K562 (cell line): ENCODE data around the gene USP48. TPM values are rescaled to one million over a fixed set of nuclear protein-coding genes. Genes with fewer than 3 reads are reported as not detected.

Source experiments
- ARNT ChIP-seq, 2 experiments: fragments of 450-650 bp; IDR thresholded peaks; 2 replicates each; pipeline ENCODE4 v1.6.1; 2016; ENCODE audit warnings: mild to moderate bottlenecking in 1 of 2
- BDP1 ChIP-seq: IDR thresholded peaks from 3 replicates; pipeline ENCODE4 v1.6.1; 2011; ENCODE audit not compliant: insufficient read length, insufficient read depth
- CHAMP1 ChIP-seq: fragments of 450-650 bp; IDR thresholded peaks from 2 replicates; pipeline ENCODE4 v1.6.1; 2016; ENCODE audit warnings: mild to moderate bottlenecking
- CHD2 ChIP-seq: IDR thresholded peaks from 2 replicates; pipeline ENCODE4 v1.6.1; 2011; ENCODE audit warnings: low read depth, low read length
- CREM ChIP-seq: IDR thresholded peaks from 2 replicates; pipeline ENCODE4 v1.6.1; 2014; ENCODE audit warnings: antibody characterized with exemption, low read depth
- ELF2 ChIP-seq: fragments of 250-450 bp; sonication (Bioruptor Pico); IDR thresholded peaks from 2 replicates; pipeline ENCODE4 v1.5.0; 2021; ENCODE audit warnings: mild to moderate bottlenecking
- IRF9 ChIP-seq: fragments of 450-650 bp; IDR thresholded peaks from 2 replicates; pipeline ENCODE4 v1.6.1; 2016; ENCODE audit warnings: missing biosample characterization, missing genetic modification characterization
- MAFK ChIP-seq: IDR thresholded peaks from 2 replicates; pipeline ENCODE4 v1.6.1; 2011; ENCODE audit warnings: low read length, improper control_type of control experiment
- MBD2 ChIP-seq: sonication (generic); IDR thresholded peaks from 2 replicates; pipeline ENCODE4 v1.6.1; 2016; ENCODE audit warnings: low read depth, borderline replicate concordance
- MTA1 ChIP-seq: fragments of 450-650 bp; IDR thresholded peaks from 2 replicates; pipeline ENCODE4 v1.6.1; 2017; ENCODE audit warnings: borderline replicate concordance
- NCOA1 ChIP-seq: fragments of 450-650 bp; IDR thresholded peaks from 2 replicates; pipeline ENCODE4 v1.6.1; 2016; ENCODE audit warnings: low read depth
- PBX2 ChIP-seq, 2 experiments: IDR thresholded peaks in 1 of 2; conservative IDR thresholded peaks in 1 of 2; 2 replicates each; pipeline ENCODE4 v1.6.1; 2016; ENCODE audit warnings: low read depth in 2 of 2, mild to moderate bottlenecking in 1 of 2, missing compliant biosample characterization in 1 of 2, missing genetic modification characterization in 1 of 2, moderate library complexity in 1 of 2
- RBM22 ChIP-seq: fragments of 200-400 bp; formaldehyde crosslinking; IDR thresholded peaks from 2 replicates; pipeline ENCODE4 v1.6.1; 2018; ENCODE audit warnings: low read length, low read depth; ENCODE audit not compliant: poor library complexity, severe bottlenecking
- TEAD1 ChIP-seq, 2 experiments: fragments of 450-650 bp in 1 of 2; sonication (generic) in 1 of 2; formaldehyde crosslinking; IDR thresholded peaks; 2 replicates each; pipeline versions ENCODE4 v1.4.0 to v1.8.0; 2020 to 2022; ENCODE audit warnings: mild to moderate bottlenecking in 2 of 2, missing genetic modification reagents in 1 of 2
- ZNF212 ChIP-seq: fragments of 450-650 bp; formaldehyde crosslinking; IDR thresholded peaks from 2 replicates; pipeline ENCODE4 v1.4.0; 2020; ENCODE audit warnings: mild to moderate bottlenecking
- ZNF436 ChIP-seq: fragments of 250-450, 450-650 bp; sonication (Bioruptor Pico); formaldehyde crosslinking; IDR thresholded peaks from 2 replicates; pipeline ENCODE4 v1.7.0; 2020; ENCODE audit warnings: mild to moderate bottlenecking
- ZNF75A ChIP-seq: fragments of 450-650 bp; formaldehyde crosslinking; IDR thresholded peaks from 2 replicates; pipeline ENCODE4 v1.4.0; 2020; ENCODE audit warnings: mild to moderate bottlenecking
- polyA plus RNA-seq, 8 experiments: library from polyadenylated mRNA; depleted of rRNA in 4 of 8; stranded (reverse) in 5 of 8; unstranded in 3 of 8; fragments of >200 nt; fragmentation: Nextera tagmentation in 2 of 8; fragmentation: Illumina TruSeq in 1 of 8; extraction: Ambion mirVana in 2 of 8; extraction: Trizol in 1 of 8; gene quantifications; 2 replicates each; pipeline versions ENCODE4 v1.2.1 to v1.2.3, GENCODE V29; 2011 to 2014; ENCODE audit warnings: inconsistent platforms in 1 of 8, missing spikeins in 1 of 8
- total RNA-seq, 7 experiments: library from RNA; depleted of rRNA in 6 of 7; stranded (reverse); fragments of >200 nt in 6 of 7; fragmentation: Illumina TruSeq in 2 of 7; extraction: Trizol in 2 of 7; gene quantifications; 2 replicates each; pipeline versions ENCODE4 v1.2.1 to v1.2.3, GENCODE V29; 2011 to 2021; ENCODE audit warnings: low replicate concordance in 1 of 7
- TF ChIP-seq, protein P1 (sequence below): fragments of 450-650 bp; IDR thresholded peaks from 2 replicates; pipeline ENCODE4 v1.6.1; 2016; ENCODE audit warnings: antibody characterized with exemption
- TF ChIP-seq, protein P2 (sequence below), 2 experiments: fragments of 450-650 bp in 1 of 2; sonication (generic) in 1 of 2; formaldehyde crosslinking in 1 of 2; IDR thresholded peaks in 1 of 2; conservative IDR thresholded peaks in 1 of 2; 2 replicates each; pipeline versions ENCODE4 v1.6.1 to v1.8.1; 2016 to 2023; ENCODE audit warnings: mild to moderate bottlenecking in 2 of 2, moderate library complexity in 2 of 2, inconsistent platforms in 1 of 2, missing genetic modification reagents in 1 of 2

USP48 gene
- total and polyA plus RNA-seq, 9 of the 15 experiments (the other 6 are each of a cell fraction or from before 2014, with no cell fraction given), result 23.3 to 123 (median 106) TPM

DNA sequence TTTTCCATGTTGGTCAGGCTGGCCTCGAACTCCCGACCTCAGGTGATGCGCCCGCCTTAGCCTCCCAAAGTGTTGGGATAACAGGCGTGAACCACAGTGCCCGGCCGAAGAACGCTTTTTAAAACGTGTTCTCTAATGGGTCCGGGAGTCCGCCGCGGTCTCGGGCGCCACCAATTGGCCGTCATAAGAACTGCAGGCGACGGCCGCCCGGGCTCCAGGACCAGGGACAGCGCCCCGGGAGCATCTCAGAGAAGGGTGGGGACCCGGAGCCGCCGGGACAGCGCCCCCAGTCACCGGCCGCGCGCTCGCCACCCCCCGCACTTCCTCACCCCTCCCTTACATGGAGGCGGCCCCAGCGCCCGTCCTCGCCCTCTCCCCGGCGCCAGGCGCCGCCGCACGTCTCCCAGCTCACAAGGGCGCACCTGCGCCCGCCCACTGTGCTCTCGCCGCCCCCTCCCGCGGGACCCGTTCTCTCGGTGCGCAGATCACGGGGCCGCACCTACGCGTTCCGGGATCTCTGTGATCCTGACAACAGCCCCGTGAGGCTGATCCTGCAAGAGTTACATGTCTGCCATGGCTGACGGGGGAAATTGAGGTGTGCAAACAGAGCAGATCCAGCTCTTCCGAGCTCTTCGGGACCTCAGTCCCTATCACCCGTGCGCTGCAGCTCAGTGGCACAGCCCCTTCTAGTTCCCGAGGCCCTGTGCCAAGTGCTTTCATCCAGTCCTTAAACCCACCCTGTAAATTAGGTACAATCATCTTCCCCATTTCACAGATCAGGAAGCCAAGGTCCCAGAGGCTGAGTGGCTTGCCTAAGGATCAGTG lies 123.6 kb downstream of the USP48 start (continued):
- TF ChIP-seq, protein P1, sequence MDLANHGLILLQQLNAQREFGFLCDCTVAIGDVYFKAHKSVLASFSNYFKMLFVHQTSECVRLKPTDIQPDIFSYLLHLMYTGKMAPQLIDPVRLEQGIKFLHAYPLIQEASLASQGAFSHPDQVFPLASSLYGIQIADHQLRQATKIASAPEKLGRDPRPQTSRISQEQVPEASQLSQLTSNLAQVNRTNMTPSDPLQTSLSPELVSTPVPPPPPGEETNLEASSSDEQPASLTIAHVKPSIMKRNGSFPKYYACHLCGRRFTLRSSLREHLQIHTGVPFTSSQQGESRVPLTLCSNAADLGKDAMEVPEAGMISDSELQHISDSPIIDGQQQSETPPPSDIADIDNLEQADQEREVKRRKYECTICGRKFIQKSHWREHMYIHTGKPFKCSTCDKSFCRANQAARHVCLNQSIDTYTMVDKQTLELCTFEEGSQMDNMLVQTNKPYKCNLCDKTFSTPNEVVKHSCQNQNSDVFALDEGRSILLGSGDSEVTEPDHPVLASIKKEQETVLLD, result no peak
- TF ChIP-seq RBM22 (peak; percentile 94), TEAD1 (CRISPR knock-in tag; IDR thresholded peaks at IDR 0.05) (peak; percentile 69 to 98; a peak in 3 of 4 replicates), CHAMP1 (no peak; the same call in 1 of the 2 replicates), ZNF436 (no peak), ARNT (IDR thresholded peaks at IDR 0.05) (no peak), ELF2 (no peak), BDP1 (no peak), MTA1 (peak; percentile 23; the same call in 1 of the 2 replicates), MAFK (no peak), NCOA1 (peak; percentile 89), IRF9 (tag) (0 out of 2 replicates have a peak, but pooled peaks have one; percentile 28), MBD2 (no peak), ZNF212 (CRISPR knock-in tag) (peak; percentile 13; the same call in 1 of the 2 replicates), CHD2 (peak; percentile 56; the same call in 1 of the 2 replicates), ZNF75A (CRISPR knock-in tag) (no peak), PBX2 (CRISPR knock-in tag; IDR thresholded peaks at IDR 0.05; ENCODE audit: low read depth) (peak; percentile 47), PBX2 (tag; conservative IDR thresholded peaks at IDR 0.05; ENCODE audit: low read depth) (no peak), CREM (peak; percentile 70)
- TF ChIP-seq, protein P2, sequence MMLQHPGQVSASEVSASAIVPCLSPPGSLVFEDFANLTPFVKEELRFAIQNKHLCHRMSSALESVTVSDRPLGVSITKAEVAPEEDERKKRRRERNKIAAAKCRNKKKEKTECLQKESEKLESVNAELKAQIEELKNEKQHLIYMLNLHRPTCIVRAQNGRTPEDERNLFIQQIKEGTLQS (IDR thresholded peaks at IDR 0.05), result no peak
- TF ChIP-seq, protein P2 (CRISPR knock-in tag; conservative IDR thresholded peaks at IDR 0.05), result peak; percentile 92
